HG03469 (cell line): Measurements from ENCODE around the gene ZNF385C.

Experiments
- ATAC-seq: cut with Tn5 transposase; IDR thresholded peaks from one replicate; pipeline ENCODE4 v1.9.1; 2021; ENCODE audit warnings: mild to moderate bottlenecking, moderate library complexity, moderate number of reproducible peaks; ENCODE audit not compliant: unreplicated experiment

ZNF385C gene

GRCh38 chr17:41996855-41997164 lies 101.5 kb downstream of the ZNF385C start:
- no peak for ATAC-seq

GRCh38 chr17:41992576-41992975 lies 105.7 kb downstream of the ZNF385C start:
- ATAC-seq, result no peak

GRCh38 chr17:41989702-41990419 lies 108.4 kb downstream of the ZNF385C start:
- ATAC-seq, result no peak

GRCh38 chr17:41988418-41988817 lies 109.9 kb downstream of the ZNF385C start:
- ATAC-seq, result no peak

DNA sequence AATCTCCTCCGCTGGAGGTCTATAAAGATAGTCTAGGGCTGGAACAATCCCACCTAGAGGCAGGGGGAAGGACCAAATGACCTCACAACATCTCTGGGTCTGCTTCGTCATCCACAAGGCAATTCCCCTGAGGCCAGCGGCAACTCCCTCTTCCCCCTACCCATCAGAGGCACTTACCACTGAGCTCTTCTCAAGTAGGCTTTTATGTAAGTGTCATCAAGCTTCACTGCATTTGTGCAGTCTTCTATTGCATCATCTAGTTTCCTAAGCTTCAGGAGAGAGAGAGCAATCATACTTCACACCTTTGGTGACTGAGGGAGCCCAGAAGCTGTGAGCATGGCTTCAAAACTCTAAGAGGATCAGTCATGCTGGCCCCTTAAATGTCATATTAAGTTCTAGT lies 110.6 kb downstream of the ZNF385C start:
- no peak for ATAC-seq

GRCh38 chr17:41986634-41987033 lies 111.6 kb downstream of the ZNF385C start:
- ATAC-seq, result no peak

DNA sequence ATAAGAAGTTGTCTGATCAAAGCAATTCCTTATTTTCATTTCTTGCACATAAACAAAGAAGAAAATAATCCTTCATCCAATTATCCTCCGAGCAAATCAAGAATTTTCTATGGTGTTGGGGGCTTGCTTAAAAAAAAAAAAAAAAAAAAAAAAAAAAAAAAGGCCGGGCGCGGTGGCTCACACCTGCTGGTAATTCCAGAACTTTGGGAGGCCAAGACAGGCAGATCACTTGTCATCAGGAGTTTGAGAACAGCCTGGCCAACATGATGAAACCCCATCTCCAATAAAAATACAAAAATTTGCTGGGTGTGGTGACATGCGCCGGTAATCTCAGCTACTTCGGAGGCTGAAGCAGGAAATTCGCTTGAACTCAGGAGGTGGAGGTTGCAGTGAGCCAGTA lies 112.4 kb downstream of the ZNF385C start:
- ATAC-seq, result no peak

- ATAC-seq, result no peak
Measured at GRCh38 chr17:41984454-41984853, 113.8 kb downstream of the ZNF385C start.

DNA sequence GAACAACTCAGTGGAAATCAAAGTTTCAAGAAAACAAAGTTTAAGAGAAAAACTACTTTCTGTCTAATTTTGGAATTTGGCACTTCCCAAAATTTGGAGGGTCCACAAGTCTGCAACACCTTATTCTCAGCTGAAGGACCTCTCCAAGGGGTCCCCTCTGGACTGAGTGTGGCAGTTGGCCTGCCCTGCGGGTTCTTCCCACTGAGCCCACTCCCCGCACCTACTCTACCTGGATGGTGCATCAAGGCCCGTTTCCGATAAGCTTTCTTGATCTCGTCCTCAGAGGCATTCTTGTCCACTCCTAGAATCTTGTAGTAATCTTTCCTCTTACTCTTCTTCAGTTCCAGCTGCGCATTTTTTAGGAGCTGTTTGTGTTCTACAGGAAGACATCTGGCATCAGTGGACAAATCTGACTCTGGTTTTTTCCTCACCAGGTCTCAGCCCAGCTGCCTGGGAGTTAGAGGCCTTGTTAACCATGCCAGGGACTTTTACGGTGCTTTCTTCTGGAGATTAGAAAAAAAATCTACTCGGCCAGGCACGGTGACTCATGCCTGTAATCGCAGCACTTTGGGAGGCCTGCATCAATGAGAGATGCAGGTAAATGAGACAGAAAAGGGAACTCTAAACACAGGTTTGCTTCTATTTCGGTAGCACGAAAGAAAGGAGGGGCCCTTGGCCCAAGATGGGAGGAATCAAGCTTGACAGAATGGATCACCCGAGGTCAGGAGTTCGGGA lies 116.1 kb downstream of the ZNF385C start:
- no peak for ATAC-seq

GRCh38 chr17:41977991-41978390 lies 120.3 kb downstream of the ZNF385C start:
- no peak for ATAC-seq

DNA sequence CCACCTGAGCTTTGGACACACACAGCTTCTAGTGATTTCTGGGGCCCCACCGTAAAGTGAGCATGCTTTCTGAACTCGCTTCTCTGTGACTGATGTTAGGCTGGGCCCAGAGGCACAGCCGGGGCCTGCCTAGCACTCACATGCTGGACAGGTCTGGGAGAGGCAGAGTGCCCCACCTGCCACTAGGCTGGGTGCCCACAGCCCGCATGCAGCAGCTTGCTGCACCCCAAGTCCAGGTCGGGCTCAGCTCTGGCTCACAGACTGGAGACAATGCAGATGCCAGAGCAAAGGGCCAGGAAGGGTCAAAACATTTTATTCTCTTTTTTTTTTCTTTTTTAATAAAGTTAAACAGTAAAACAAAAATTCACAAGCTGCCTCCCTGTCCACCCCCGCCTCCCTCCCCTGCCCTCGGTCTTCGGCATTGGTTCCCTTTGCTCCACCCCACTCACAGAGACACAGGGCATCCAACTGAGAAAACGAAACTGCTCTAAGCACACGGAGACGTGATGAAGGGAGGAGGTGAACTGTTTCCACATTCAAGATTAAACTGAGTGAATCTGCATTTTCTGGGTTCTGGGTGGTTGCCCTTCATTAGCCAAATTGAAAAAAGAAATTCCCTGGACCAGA lies 122.0 kb downstream of the ZNF385C start:
- ATAC-seq, result no peak
